ENCODE measurements around the gene SLC25A25.
"Not testable (repeated sequence)": the region's sequence is repeated elsewhere in the genome, so short reads cannot be mapped to it uniquely, and the experiment has no call there.

DNA sequence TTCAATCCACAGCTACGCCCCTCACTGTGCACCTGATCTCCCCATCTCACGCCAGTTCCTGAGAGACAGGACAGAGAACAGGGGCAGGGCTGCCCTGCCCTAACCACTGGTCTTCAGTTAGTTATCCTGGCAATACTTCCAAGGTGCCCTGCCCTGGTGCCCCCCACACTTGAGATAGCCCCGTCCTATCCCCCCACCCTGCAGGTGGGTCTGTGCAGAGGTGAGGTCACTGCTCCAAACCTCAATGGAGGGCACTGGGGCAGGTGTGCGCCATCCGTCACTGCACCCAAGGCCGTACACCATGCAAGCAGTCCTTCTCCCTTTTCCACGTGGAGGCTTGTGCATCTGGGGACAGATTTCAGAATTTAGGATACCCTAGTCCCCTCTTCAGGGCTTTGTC, 62.6 kb downstream of the SLC25A25 start:
- TF ChIP-seq, protein P1, sequence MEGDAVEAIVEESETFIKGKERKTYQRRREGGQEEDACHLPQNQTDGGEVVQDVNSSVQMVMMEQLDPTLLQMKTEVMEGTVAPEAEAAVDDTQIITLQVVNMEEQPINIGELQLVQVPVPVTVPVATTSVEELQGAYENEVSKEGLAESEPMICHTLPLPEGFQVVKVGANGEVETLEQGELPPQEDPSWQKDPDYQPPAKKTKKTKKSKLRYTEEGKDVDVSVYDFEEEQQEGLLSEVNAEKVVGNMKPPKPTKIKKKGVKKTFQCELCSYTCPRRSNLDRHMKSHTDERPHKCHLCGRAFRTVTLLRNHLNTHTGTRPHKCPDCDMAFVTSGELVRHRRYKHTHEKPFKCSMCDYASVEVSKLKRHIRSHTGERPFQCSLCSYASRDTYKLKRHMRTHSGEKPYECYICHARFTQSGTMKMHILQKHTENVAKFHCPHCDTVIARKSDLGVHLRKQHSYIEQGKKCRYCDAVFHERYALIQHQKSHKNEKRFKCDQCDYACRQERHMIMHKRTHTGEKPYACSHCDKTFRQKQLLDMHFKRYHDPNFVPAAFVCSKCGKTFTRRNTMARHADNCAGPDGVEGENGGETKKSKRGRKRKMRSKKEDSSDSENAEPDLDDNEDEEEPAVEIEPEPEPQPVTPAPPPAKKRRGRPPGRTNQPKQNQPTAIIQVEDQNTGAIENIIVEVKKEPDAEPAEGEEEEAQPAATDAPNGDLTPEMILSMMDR (IDR thresholded peaks at IDR 0.05), result not testable (repeated sequence)
- TF ChIP-seq POLR2AphosphoS5, POLR2A (IDR thresholded peaks at IDR 0.05): not testable (repeated sequence)

Measured in prostate gland (tissue), 2 donors.